ENCODE results near the gene MPI. TPM values are rescaled to one million over a fixed set of nuclear protein-coding genes. Genes with fewer than 3 reads are reported as not detected.

MPI gene
- total and polyA plus RNA-seq, 2 donors (not counting 3 experiments of a cell fraction or from before 2014, with no cell fraction given) = 36.3 to 69.3 TPM

GRCh38 chr15:74906067-74906449, 16.2 kb downstream of the MPI start:
- dilution Hi-C loops (cut with MboI; ENCODE audit: extremely low pct_ligation_motif_present, low sequenced_read_pairs) = no loop called here
- Histone ChIP-seq H3K9me1 (replicated peaks; ENCODE audit: control insufficient read depth, extremely low read depth, insufficient read depth, low read length) (no peaks in the 10 kb centered on the region), H3K4me1 (ENCODE audit: control insufficient read depth, extremely low read depth, insufficient read depth, low read length) (peaks cover 11% of the 10 kb centered on the region), H3K9ac (replicated peaks; ENCODE audit: extremely low read depth, insufficient read depth, low read length) (peak overlapping the region; percentile 76), H3K36me3 (ENCODE audit: control insufficient read depth in 2 of 2, extremely low read depth in 1 of 2, insufficient read depth in 2 of 2, low read length in 2 of 2) (peaks cover 7 to 10% of the 10 kb centered on the region in 2 experiments), H3K27ac (ENCODE audit: insufficient read depth, low read depth, low read length) (peak overlapping the region; percentile 32), H3K4me3 (replicated peaks in 1 of 3; ENCODE audit: insufficient read depth in 1 of 3, low read depth in 1 of 3, low read length in 3 of 3) (peak overlapping the region; percentile 38 to 79 (median 73)), H3K9me3 (replicated peaks; ENCODE audit: control insufficient read depth, insufficient read depth, low read length) (no peaks in the 10 kb centered on the region), H3K27me3 (ENCODE audit: control insufficient read depth in 2 of 2, insufficient read depth in 2 of 2, low read length in 2 of 2) (no peaks in the 10 kb centered on the region), H4K20me1 (replicated peaks; ENCODE audit: control insufficient read depth, extremely low read depth, insufficient read depth, low read length) (no peaks in the 10 kb centered on the region), H3K4me2 (ENCODE audit: insufficient read depth, low read length) (peak overlapping the region; percentile 78), H3K79me2 (ENCODE audit: control insufficient read depth, insufficient read depth, low read length) (peaks cover 15% of the 10 kb centered on the region), H2AFZ (ENCODE audit: low read depth, low read length) (peak overlapping the region; percentile 98)
- CTCF ChIA-PET = interaction anchor here (0.6 to 2.7 kb wide), 18 partner anchors 10 to 243 kb away, joined by 3 to 20 read pairs (median 4); partner anchors contain the start of genes COX5A and MPI
- DNase-seq (ENCODE audit: low read depth, low spot score) (peak; percentile 56), FAIRE-seq (no peak)
- BruUV-seq (replicated peaks) = TSS peak; percentile 36
- TF ChIP-seq EZH2 (IDR thresholded peaks at IDR 0.05; ENCODE audit: borderline replicate concordance, low read depth, low read length, severe bottlenecking) = no peak
- TF ChIP-seq FOS (IDR thresholded peaks at IDR 0.05; ENCODE audit: borderline replicate concordance, insufficient read depth, low read length) = no peak
- TF ChIP-seq, protein P1, sequence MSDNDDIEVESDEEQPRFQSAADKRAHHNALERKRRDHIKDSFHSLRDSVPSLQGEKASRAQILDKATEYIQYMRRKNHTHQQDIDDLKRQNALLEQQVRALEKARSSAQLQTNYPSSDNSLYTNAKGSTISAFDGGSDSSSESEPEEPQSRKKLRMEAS (IDR thresholded peaks at IDR 0.05; ENCODE audit: insufficient read depth, insufficient read length) = no peak
- TF ChIP-seq POLR2AphosphoS5 (IDR thresholded peaks at IDR 0.05; ENCODE audit: insufficient read depth, low read depth, low read length) = no peak
- TF ChIP-seq GATA2 (IDR thresholded peaks at IDR 0.05; ENCODE audit: insufficient read depth, insufficient read length, low read depth, low read length) = no peak
- TF ChIP-seq MYC (IDR thresholded peaks at IDR 0.05; ENCODE audit: low read depth, low read length) = no peak
- TF ChIP-seq JUN (IDR thresholded peaks at IDR 0.05; ENCODE audit: borderline replicate concordance, insufficient read depth, insufficient read length, low read depth) = no peak
- no peak for TF ChIP-seq CTCF (IDR thresholded peaks at IDR 0.05; ENCODE audit: extremely low read depth in 1 of 2, insufficient read depth in 1 of 2, low read depth in 1 of 2, low read length in 2 of 2)
- POLR2A ChIA-PET = interaction anchor here (0.7 to 1.3 kb wide), 3 partner anchors 17 to 60 kb away, joined by 3 read pairs; partner anchors contain the start of genes COX5A and MPI
- intact Hi-C loops (cut with micrococcal nuclease) = loop anchor here (1.0 kb wide), 3 partner anchors 17 to 44 kb away; partner anchors contain the start of gene COX5A
